Measurements from ENCODE around the gene AVP.

DNA sequence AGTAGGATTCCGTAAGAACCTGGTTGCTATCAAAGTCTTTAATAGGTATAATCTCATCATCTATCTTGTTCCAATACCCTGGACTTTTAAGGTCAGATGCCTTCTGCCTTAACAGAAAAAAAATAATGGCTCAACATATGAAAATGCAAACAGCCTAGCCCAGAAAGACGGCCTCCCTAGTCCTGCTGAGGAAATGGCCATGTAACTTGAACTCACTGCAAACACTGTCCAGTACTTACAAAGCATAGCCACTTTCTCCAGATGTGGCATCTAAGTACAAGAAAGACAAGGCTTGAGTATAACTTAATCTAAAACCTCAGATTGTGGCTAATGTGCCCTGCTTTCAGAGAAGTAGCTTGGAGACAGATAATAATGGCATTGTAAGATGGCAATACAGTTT lies 48.6 kb upstream of the AVP start:
- TF ChIP-seq, protein P1, sequence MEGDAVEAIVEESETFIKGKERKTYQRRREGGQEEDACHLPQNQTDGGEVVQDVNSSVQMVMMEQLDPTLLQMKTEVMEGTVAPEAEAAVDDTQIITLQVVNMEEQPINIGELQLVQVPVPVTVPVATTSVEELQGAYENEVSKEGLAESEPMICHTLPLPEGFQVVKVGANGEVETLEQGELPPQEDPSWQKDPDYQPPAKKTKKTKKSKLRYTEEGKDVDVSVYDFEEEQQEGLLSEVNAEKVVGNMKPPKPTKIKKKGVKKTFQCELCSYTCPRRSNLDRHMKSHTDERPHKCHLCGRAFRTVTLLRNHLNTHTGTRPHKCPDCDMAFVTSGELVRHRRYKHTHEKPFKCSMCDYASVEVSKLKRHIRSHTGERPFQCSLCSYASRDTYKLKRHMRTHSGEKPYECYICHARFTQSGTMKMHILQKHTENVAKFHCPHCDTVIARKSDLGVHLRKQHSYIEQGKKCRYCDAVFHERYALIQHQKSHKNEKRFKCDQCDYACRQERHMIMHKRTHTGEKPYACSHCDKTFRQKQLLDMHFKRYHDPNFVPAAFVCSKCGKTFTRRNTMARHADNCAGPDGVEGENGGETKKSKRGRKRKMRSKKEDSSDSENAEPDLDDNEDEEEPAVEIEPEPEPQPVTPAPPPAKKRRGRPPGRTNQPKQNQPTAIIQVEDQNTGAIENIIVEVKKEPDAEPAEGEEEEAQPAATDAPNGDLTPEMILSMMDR (IDR thresholded peaks at IDR 0.05): no peak
- no peak for TF ChIP-seq POLR2A (IDR thresholded peaks at IDR 0.05)

All from vagina (tissue), 2 donors.